Type B pancreatic cell (in vitro differentiated cells): Measurements from ENCODE around the gene STK32B. TPM values are rescaled to one million over a fixed set of nuclear protein-coding genes. Genes with fewer than 3 reads are reported as not detected.

Experiments used
- DNase-seq: peaks from one replicate; pipeline ENCODE4 v3.0.0; 2021; ENCODE audit warnings: mixed read lengths; ENCODE audit not compliant: unreplicated experiment; ENCODE audit errors: extremely low spot score
- H3K27ac Mint-ChIP-seq: 2 replicates; pipeline ENCODE4 v1.8.0; 2021; ENCODE audit warnings: mild to moderate bottlenecking, mixed read lengths
- H3K27me3 Mint-ChIP-seq: 2 replicates; pipeline ENCODE4 v1.8.0; 2021; ENCODE audit warnings: mixed read lengths
- H3K36me3 Mint-ChIP-seq: 2 replicates; pipeline ENCODE4 v1.8.0; 2021; ENCODE audit warnings: mixed read lengths
- H3K4me1 Mint-ChIP-seq: one replicate; pipeline ENCODE4 v1.8.0; 2021; ENCODE audit warnings: mixed read lengths; ENCODE audit not compliant: unreplicated experiment
- H3K4me3 Mint-ChIP-seq: 2 replicates; pipeline ENCODE4 v1.8.0; 2021; ENCODE audit warnings: mild to moderate bottlenecking, mixed read lengths
- H3K9me3 Mint-ChIP-seq: 2 replicates; pipeline ENCODE4 v1.8.0; 2021; ENCODE audit warnings: mixed read lengths
- CTCF ChIP-seq: fragments of 200-600 bp; sonication (generic); conservative IDR thresholded peaks from 2 replicates; pipeline ENCODE4 v1.5.0; 2021; ENCODE audit warnings: antibody characterized with exemption, mild to moderate bottlenecking
- total RNA-seq: library from RNA; stranded (reverse); gene quantifications from 2 replicates; pipeline ENCODE4 v1.2.1, GENCODE V29; 2021; ENCODE audit warnings: low replicate concordance

Gene STK32B
- total RNA-seq, 1 donor from 2014 or later: 3.0 TPM

DNA sequence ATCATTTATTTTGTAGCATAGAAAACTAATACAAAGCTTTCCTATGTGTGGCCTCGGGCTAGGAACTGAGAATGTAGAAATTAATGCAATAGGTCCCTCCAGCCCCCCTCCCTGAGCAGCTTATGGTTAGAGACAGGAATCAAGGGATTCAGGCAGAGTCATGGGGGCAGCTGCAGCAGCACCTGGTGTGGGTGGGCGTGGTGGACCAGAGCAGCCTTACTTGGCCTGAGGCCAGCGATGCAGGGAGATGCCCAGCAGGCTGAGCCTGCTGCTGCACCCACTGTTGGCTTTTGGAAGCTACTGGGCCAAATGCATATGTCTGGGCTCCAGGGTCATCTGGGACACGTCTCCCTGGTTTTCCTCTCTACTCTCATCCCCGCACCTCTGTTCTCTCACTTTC lies 74.0 kb downstream of the STK32B start:
- H3K4me3 Mint-ChIP-seq: no peak overlapping the region
- peaks cover 19% of the 10 kb centered on the region for H3K27me3 Mint-ChIP-seq
- no peaks in the 10 kb centered on the region for H3K4me1 Mint-ChIP-seq
- no peaks in the 10 kb centered on the region for H3K36me3 Mint-ChIP-seq
- no peaks in the 10 kb centered on the region for H3K9me3 Mint-ChIP-seq
- TF ChIP-seq CTCF: no peak
- DNase-seq: no peak
- no peak overlapping the region for H3K27ac Mint-ChIP-seq

- Mint-ChIP-seq H3K4me3 (no peak overlapping the region), H3K4me1 (no peaks in the 10 kb centered on the region), H3K27ac (no peak overlapping the region), H3K27me3 (peaks cover 19% of the 10 kb centered on the region), H3K36me3 (no peaks in the 10 kb centered on the region), H3K9me3 (no peaks in the 10 kb centered on the region)
- no peak for TF ChIP-seq CTCF
- DNase-seq: no peak
Measured at GRCh38 chr4:5126231-5126630, 75.0 kb downstream of the STK32B start.

DNA sequence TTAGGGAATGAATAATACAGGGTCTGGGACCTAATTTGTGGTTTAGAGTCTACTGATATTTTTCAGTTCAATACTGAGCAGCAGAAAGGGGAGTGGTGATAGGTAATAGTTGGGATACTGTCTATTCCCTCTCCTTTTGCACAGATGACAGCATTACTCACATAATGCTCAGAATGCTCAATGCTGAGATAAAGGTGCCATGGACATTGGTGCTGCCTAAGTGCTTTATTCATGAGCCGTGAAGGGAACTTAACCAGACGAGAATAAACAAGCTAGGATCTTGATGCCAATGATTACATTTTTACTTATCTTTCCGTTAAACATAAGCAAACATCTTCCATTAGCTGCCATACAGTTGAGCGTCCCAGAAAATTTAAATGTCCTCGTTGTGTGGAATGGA lies 75.6 kb downstream of the STK32B start:
- Mint-ChIP-seq H3K4me1 (no peaks in the 10 kb centered on the region), H3K9me3 (peaks cover 5% of the 10 kb centered on the region), H3K36me3 (no peaks in the 10 kb centered on the region), H3K27ac (no peak overlapping the region), H3K4me3 (no peak overlapping the region), H3K27me3 (peaks cover 24% of the 10 kb centered on the region)
- TF ChIP-seq CTCF: no peak
- no peak for DNase-seq

DNA sequence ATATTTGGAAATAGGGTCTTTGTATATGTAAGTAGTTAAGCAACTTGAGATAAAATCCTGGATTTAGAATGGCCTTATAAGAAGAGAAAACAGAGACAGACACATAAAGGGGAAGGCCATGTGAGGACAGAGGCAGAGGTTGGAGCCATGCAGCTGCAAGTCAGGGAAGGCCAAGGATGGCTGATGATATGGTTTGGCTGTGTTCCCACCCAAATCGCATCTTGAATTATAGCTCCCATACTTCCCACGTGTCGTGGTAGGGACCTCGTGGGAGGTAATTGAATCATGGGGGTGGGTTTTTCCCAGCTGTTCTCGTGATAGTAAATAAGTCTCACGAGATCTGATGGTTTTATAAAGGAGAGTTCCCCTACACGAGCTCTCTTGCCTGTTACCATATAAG lies 76.3 kb downstream of the STK32B start:
- no peak for DNase-seq
- Mint-ChIP-seq H3K4me3 (no peak overlapping the region), H3K36me3 (no peaks in the 10 kb centered on the region), H3K4me1 (no peaks in the 10 kb centered on the region), H3K27me3 (peaks cover 24% of the 10 kb centered on the region), H3K27ac (no peak overlapping the region), H3K9me3 (peaks cover 5% of the 10 kb centered on the region)
- no peak for TF ChIP-seq CTCF

GRCh38 chr4:5128569-5128968 lies 77.3 kb downstream of the STK32B start:
- TF ChIP-seq CTCF: no peak
- Mint-ChIP-seq H3K27me3 (peaks cover 24% of the 10 kb centered on the region), H3K36me3 (no peaks in the 10 kb centered on the region), H3K9me3 (peaks cover 5% of the 10 kb centered on the region), H3K4me3 (no peak overlapping the region), H3K4me1 (no peaks in the 10 kb centered on the region), H3K27ac (no peak overlapping the region)
- DNase-seq: no peak

- H3K27me3 Mint-ChIP-seq: peaks cover 15% of the 10 kb centered on the region
- no peak overlapping the region for H3K27ac Mint-ChIP-seq
- no peak overlapping the region for H3K4me3 Mint-ChIP-seq
- no peaks in the 10 kb centered on the region for H3K4me1 Mint-ChIP-seq
- H3K9me3 Mint-ChIP-seq: peaks cover 5% of the 10 kb centered on the region
- DNase-seq: no peak
- H3K36me3 Mint-ChIP-seq: no peaks in the 10 kb centered on the region
- TF ChIP-seq CTCF: no peak
Measured at GRCh38 chr4:5133201-5133600, 81.9 kb downstream of the STK32B start.
